Measurements from ENCODE around the gene FLT3LG. TPM values are rescaled to one million over a fixed set of nuclear protein-coding genes. Genes with fewer than 3 reads are reported as not detected.
A peak's percentile ranks its signal among the peaks of the same experiment; 100 is the strongest.

FLT3LG gene, protein sequence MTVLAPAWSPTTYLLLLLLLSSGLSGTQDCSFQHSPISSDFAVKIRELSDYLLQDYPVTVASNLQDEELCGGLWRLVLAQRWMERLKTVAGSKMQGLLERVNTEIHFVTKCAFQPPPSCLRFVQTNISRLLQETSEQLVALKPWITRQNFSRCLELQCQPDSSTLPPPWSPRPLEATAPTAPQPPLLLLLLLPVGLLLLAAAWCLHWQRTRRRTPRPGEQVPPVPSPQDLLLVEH
- polyA plus RNA-seq (2013, experiment 1 of 2; ENCODE audit: insufficient read length): 9.3 TPM
- polyA plus RNA-seq (2013, experiment 2 of 2; ENCODE audit: insufficient read length): 10.3 TPM

DNA sequence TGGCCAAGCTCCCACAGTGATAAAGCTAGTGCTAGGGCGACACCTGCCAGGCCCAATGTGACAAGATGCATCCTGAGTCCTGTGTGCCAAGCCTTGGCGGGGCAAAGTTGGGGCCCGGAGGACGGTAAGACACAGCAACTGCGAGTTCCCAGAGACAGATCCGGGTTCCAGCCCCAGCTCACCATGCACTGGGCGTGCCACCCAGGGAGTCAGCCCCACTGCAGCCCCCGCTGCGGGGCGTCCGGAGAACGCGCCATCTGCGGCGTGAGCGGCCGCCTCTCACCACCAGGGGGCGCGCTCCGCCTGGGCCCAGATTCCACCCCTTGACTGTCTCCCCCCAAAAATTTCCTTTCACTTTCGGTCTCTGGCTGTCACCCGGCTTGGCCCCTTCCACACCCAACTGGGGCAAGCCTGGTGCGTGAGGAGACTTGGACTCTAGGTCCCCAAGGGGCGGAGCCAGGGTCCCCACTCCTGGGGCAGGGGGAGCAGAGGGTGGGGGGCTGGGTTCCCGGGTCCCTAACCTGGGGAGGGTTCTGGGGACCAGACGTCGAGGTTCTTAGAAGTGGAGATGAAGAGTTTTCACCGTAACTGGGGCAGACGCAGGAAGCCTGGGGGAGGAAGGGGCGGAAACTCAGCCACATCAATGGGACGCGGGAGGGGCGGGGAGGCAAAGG lies at the start of gene FLT3LG:
Gene FLT3LG (plus strand): TSS at position 348 of the 674 bp plus-strand sequence. CDS start 425 bp downstream, outside the sequence.
- DNase-seq: peak; percentile 72

GRCh38 chr19:49425178-49425577 lies 48.8 kb upstream of the FLT3LG start, which contains the start of gene GFY:
TSS of gene GFY (plus strand) at chr19:49425388. CDS start at chr19:49426431, 1,043 bp downstream.
- no peak for DNase-seq

GRCh38 chr19:49425922-49426592 lies 48.0 kb upstream of the FLT3LG start:
- no peak for DNase-seq

GRCh38 chr19:49427339-49427738 lies 46.7 kb upstream of the FLT3LG start:
- DNase-seq: no peak

DNA sequence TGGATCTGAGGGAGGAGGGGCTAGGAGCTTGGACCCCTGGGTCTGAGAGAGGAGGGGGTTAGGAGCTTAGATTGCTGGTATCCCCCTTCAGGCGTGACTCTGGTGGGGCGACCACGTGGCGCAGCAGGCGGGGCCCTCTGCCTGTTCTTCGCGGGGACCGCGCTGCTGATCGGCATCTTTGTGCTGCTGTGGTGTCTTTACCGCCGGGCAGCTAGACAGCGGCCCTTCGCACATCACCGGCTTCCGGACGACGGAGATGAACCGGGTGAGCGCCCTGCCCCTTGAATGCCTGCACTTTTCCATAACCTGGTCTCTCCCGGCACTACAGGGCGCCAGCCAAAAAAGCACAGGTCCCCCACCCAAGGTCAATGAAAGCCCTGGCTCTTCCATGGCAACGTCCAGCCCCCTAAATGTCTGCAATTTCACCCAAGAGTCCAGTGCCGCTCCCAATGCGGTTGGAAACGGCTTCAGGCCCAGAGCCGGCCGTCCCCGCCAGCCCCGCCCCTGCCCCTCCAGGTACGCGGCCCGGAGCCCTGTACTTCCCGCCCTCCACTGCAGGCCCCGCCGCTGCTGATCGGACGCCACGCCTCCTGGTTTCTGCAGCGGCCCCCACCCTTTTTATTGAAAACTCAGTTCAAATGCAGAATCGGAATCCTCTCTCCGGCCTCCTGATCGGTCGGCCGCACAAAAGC lies 46.0 kb upstream of the FLT3LG start:
- no peak for DNase-seq

DNA sequence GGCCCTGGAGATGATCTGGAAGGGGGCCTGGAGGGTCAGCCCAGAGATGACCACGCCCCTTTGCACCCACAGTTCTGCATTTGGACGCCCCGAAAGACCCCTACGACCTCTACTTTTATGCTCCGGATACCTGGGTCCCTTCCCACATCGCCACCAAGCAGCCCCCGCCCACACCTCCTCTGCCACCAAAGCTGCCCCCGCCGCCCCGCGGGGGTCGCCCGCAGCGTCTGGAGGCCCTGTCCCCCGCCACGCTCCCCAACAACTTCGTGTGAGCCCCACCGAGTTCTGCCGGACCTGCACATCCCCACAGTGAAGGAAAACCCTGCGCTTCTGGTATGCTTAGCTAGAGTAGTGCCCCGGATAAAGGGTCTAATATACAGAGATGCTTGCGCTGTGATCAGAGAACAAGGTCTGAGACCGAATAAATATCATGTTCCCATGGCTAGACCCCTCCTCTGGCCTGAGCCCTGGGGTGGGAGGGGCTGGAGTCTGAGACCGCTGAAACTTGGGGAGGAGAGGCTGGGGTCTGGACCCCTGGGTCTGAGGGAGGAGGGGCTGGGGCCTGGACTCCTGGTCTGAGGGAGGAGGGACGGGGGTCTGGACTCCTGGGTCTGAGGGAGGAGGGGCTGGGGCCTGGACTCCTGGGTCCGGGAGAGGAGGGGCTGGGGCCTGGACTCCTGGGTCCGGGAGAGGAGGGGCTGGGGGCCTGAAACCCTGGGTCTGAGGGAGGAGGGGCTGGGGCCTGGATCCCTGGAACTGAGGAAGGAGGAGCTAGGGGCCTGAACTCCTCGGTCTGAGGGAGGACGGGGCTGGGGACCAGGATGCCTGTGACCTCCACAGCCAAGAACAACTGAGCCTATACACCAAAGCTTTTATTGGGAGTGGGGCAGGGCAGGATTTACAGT lies 45.2 kb upstream of the FLT3LG start:
- no peak for DNase-seq

DNA sequence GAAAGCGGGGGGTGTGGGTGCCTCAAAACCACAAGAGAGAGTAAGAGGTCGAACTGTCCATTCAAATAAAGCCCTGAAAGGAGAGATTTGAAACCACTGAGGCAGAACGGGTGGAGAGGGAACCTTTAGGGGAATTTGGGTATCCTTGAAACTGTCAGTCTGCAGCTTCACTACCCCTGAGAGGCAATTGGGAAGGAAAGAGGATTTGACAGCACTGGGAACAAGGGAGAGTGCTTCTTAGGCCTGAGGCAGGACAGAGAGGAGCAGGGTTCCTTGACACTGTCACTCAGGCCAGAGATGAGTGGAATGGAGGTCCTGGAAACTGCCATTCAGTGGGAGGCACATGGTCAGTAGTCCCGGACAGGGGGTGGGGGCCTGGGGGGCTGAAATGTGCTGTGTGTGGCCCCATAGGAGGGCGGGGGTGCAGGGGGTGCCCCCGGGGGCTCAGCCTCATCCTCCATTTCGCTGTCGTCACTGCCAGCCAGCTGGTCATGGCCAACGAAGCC lies 43.8 kb upstream of the FLT3LG start:
- DNase-seq: no peak

GRCh38 chr19:49430678-49431329 lies 43.2 kb upstream of the FLT3LG start:
- DNase-seq: no peak

DNA sequence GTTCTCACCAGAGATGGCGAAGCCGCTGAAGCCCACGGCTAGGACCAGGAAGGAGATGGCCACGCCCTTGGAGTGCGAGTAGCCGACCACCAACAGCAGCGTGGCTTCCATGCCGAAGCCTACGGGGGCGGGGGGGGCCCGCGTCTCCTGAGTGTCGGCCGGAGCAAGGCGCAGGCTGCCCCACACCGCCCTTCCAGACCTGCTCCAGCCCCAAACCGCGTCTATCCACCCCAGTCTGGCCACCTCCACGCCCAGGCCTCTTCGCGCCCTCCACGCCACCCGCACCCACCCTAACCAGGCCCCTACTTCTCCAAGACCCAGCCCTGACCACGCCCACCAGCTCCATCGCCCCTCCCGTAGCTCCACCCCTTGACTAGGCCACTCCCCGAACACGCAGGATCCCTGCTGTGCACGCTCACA lies 42.7 kb upstream of the FLT3LG start:
- no peak for DNase-seq

DNA sequence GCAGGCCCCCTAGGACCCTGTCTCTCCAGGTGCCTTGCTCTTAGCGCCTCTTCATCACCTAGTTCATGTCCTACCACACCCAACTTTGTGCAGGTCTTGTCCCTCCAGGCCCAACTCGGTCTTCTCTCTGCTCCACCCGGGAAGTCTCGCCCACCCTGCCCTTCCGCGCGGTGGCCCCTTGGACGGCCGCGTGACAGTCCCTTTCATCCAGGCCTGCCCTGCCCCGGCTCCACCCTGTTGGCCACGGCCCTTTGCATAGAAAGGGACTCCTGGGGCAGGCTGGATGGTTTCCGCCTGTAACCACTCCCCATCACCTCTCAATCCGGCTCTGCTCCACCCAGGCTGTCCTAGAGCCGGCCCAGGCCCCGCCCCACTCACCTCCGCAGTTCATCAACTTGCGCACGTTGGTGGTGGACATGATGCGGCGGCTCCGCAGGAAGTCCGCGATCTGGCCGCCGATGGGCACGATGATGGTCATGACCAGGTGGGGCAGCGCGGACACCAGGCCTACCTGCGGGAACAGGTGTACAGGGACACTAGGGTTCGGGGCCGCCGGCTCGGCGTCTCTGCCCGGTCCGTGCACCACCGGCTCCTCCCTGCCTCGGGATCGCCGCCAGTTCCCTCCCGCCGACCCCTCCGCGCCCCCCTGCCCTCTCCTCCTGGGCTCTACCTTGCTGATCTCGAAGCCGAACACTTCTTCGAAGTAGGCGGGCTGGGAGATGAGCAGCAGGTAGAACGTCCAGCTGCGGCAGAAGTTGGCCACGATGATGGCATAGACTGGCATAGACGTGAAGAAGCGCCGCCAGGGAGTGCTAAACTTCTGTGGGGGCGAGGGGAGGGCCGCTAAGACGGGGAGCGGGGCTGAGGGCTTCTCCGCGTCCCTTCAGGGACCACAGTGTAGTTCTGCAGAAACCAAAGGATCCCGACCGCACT lies 41.6 kb upstream of the FLT3LG start:
- no peak for DNase-seq

GRCh38 chr19:49433240-49433901 lies 40.6 kb upstream of the FLT3LG start:
- no peak for DNase-seq

GRCh38 chr19:49434907-49435583 lies 39.0 kb upstream of the FLT3LG start:
- no peak for DNase-seq

DNA sequence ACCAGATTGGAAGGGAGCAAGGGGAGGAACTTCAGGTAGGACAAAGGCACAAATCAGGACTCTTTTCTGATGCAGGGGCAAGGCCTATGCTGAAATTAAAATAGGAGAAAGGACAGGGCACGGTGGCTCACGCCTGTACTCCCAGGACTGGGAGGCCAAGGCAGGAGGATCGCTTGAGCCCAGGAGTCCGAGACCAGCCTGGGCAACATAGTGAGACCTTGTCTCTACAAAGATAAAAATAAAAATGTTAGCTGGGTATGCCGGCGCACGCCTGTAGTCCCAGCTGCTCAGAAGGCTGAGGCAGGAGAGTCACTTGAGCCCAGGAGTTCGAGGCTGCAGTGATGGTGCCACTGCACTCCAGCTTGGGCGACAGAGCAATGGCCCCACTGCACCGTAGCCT lies 38.3 kb upstream of the FLT3LG start:
- DNase-seq: no peak

DNA sequence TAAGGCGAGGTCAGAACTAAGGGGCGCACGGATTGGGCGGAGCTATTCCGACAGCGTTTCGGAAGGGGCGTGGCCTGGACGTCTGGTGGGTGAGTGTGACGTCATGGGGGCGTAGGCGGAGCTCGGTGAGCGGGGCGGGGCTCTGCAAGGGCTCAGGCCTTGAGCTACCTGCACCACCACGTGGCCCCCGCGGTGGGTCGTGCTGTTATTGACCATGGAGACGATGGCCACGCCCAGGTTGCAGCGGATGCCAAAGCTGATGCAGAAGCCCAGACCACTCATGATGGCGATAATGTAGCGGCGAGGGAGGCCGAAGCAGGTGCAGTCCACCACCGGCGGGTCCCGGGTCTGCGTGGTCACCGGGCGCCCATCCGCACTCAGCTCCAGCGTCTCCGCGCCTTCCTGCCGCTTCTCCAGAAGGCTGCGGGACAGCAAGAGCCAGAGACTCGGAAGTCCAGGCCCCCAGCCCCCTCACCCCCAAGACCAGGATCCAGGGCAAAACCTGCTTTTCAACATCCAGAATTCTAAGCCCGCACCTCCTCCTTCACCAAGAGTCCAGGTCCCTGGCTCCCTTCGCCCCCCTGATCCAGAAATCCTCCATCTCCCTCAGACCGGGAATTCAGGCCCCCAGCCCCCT lies 37.5 kb upstream of the FLT3LG start:
- DNase-seq: no peak

- DNase-seq: no peak
Measured at GRCh38 chr19:49437231-49437630, 36.8 kb upstream of the FLT3LG start.

DNA sequence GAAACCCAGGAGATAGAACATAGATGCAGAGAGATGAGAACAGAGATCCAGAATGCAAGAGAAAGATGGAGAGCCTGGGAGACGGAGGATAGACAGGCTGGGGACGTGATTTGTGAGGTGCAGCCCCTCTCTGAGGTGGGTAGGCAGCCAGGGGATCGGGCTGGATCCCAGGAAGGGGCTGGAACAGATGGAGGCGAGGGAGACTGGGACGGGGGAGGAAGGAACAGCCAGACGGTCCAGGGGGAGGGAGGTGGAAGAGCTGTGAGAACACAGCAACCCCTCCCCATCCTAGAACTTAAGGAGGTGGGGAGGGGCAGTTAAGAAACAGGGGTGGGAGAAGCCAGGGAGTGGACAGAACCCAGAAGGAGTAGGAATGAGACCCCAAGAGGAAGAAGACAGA lies 35.8 kb upstream of the FLT3LG start:
- no peak for DNase-seq

GRCh38 chr19:49439836-49440235 lies 34.2 kb upstream of the FLT3LG start:
- no peak for DNase-seq
